Activated T-cell treated with anti-CD3 and anti-CD28 coated beads, Interleukin-2, amount 50 U/mL, for 24 hours (primary cell): ENCODE data around the gene CLASP1.
"Not testable (repeated sequence)": the region's sequence is repeated elsewhere in the genome, so short reads cannot be mapped to it uniquely, and the experiment has no call there.

Experiments used
- DNase-seq: peaks from one replicate; pipeline ENCODE4 v3.0.0-alpha.2; 2020
- H3K27ac Mint-ChIP-seq: 2 replicates; pipeline ENCODE4 v1.8.0; 2020; ENCODE audit warnings: mild to moderate bottlenecking, mixed read lengths
- H3K27me3 Mint-ChIP-seq: 2 replicates; pipeline ENCODE4 v1.8.0; 2020; ENCODE audit warnings: mixed read lengths
- H3K36me3 Mint-ChIP-seq: 2 replicates; pipeline ENCODE4 v1.8.0; 2020; ENCODE audit warnings: low read depth, mixed read lengths
- H3K4me1 Mint-ChIP-seq: 2 replicates; pipeline ENCODE4 v1.8.0; 2020; ENCODE audit warnings: low read depth, mixed read lengths
- H3K4me3 Mint-ChIP-seq: 2 replicates; pipeline ENCODE4 v1.8.0; 2020; ENCODE audit warnings: mild to moderate bottlenecking, moderate library complexity, mixed read lengths
- H3K9me3 Mint-ChIP-seq: 2 replicates; pipeline ENCODE4 v1.8.0; 2020; ENCODE audit warnings: mixed read lengths

Gene CLASP1

DNA sequence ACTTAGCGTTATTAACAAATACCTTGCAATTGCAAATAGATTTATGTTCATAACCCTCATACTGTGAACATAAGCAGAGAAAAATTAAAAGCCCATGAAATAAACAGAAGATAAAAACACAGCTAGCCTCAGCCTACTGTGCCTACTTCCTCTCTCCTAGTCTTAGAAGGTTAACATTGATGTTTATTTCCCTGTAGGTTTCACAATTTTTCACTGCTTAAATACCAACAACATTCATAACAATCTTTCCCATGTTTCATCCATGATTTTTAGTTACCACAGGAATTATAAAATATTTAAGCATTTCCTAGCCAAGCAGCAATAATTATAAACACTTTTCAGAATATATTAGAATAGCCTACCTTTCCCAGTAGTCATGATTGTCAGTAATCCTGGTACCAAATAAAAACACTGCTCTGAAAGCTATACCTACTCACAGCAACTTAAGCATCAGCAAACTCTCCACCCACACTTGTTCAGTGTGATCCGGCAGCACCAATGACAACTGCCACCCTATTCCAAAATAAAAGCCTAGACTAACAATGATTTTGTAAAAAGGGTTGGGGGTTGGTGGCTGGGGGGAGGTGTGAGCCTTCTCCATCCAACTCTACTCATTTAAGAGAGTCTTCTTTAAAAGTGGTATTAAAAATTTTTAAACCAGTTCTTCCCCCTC lies 159.2 kb downstream of the CLASP1 start:
- no peak for DNase-seq
- Mint-ChIP-seq H3K4me3 (no peak overlapping the region), H3K9me3 (no peaks in the 10 kb centered on the region), H3K4me1 (peaks cover 50% of the 10 kb centered on the region), H3K27ac (no peak overlapping the region), H3K36me3 (peaks cover 47% of the 10 kb centered on the region), H3K27me3 (no peaks in the 10 kb centered on the region)

DNA sequence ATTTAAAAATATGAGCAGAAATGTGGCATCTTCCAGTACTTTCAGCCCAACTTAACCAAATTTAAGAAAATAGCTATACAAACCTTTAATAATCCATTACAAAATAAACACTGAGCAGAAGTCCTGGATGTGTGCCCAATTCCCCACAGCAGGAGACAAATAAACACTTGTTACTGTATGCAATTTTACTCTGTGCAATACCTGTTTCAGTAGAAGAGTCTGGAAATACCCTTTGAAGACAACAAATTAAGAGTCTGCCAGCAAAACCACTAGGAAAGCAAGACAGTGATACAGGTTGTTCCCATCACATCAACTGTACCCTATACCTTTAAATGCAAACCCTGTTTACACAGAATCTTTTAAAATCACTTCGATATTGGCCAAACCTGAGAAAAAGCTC lies 160.0 kb downstream of the CLASP1 start:
- H3K9me3 Mint-ChIP-seq, result no peaks in the 10 kb centered on the region
- no peaks in the 10 kb centered on the region for H3K27me3 Mint-ChIP-seq

DNA sequence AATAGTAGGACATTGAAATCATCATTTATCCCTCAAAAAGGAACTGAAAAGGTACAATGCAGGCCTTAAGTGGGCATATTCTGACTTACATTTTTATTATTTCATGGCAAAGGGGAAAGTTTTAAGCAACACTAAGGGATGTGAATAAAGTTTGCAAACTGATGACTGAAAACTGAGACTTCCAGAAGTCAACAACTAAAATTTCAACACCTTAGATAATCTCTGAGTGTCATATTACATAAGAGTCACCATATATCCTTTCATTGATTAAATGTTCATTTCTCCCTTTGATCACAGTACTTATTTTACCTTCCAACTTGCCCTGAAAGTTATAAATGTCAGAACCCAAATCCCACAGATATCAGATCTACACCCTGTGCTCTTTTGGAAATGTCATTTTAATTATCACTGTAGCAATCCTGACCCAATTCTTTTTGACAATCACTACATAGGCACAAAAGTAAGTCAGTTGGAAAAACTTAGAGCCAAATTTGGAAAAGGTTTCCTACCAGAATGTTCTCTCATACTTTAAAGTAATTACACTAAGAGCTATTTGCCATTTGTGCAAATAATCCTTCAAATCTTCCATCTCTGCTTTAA lies 163.0 kb downstream of the CLASP1 start:
- Mint-ChIP-seq H3K9me3 (no peaks in the 10 kb centered on the region), H3K27ac (no peak overlapping the region), H3K4me1 (peaks cover 38% of the 10 kb centered on the region), H3K27me3 (no peaks in the 10 kb centered on the region), H3K4me3 (no peak overlapping the region), H3K36me3 (peaks cover 41% of the 10 kb centered on the region)
- no peak for DNase-seq

More for the DNA sequence above, 160.0 kb downstream of the CLASP1 start:
- peaks cover 48% of the 10 kb centered on the region for H3K36me3 Mint-ChIP-seq
- H3K4me3 Mint-ChIP-seq, result no peak overlapping the region
- peaks cover 56% of the 10 kb centered on the region for H3K4me1 Mint-ChIP-seq
- no peak overlapping the region for H3K27ac Mint-ChIP-seq
- DNase-seq, result no peak

DNA sequence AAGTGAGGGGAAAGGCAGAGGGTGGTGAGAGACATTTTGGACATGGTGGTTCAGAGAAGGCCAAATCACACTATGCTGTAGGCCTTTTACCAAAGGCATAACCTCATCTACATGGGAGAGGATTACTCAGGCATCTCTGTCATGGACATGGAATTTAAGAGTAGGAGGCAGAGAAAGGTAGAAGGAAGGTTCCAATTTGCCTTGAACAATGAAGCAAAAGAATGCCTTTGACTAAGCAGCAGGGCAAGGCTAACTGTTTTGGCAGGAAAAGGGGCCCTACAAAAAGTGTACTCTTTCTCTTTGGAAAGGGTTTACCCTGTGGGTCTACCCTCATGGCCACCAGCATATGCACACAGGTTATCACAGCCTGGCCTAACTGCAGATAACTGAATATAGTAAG lies 164.2 kb downstream of the CLASP1 start:
- peaks cover 34% of the 10 kb centered on the region for H3K4me1 Mint-ChIP-seq
- H3K36me3 Mint-ChIP-seq, result peaks cover 50% of the 10 kb centered on the region
- no peaks in the 10 kb centered on the region for H3K9me3 Mint-ChIP-seq
- H3K27ac Mint-ChIP-seq, result peak overlapping the region; percentile 16
- no peaks in the 10 kb centered on the region for H3K27me3 Mint-ChIP-seq
- no peak for DNase-seq
- no peak overlapping the region for H3K4me3 Mint-ChIP-seq

DNA sequence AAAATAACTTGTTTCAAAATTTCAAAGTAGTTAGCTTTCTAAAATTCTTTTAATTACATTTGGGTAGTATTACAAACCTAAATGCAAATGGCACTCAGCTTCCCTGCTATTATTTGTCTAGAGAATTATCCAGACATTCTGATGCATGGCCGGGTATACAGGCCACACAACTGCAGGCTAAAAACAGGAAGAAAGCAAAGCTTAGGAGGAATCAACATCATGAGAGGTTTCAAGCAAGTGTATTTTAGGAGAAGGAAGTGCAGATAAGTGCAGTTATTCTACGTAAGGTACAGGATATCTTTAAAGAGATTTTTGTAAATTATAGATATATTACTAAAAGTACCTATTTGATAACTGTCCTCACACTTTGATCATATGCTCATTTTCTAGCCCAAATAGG lies 165.4 kb downstream of the CLASP1 start:
- H3K4me1 Mint-ChIP-seq, result peaks cover 29% of the 10 kb centered on the region
- peaks cover 47% of the 10 kb centered on the region for H3K36me3 Mint-ChIP-seq
- H3K27me3 Mint-ChIP-seq, result no peaks in the 10 kb centered on the region
- H3K9me3 Mint-ChIP-seq, result no peaks in the 10 kb centered on the region
- no peak for DNase-seq
- H3K4me3 Mint-ChIP-seq, result no peak overlapping the region
- peak overlapping the region; percentile 26 for H3K27ac Mint-ChIP-seq

DNA sequence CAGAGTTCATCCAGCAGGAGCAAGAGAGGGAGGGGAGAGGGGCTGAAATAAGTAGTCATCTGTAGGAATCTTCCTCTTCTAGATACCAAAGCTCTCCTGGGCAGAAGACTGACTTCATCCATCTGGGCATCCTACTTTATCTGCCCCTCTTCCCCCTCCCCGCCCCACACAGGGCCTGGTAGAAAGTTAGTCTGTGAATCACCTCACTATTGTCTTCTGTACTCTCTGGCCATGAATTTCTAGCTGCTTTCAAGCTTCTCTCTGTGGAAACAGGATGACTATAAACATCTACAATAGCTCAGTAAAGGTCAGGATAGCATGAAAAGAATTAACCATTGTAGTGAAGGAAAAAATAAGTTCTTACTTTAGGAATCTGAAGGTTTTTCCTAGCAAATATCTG lies 166.2 kb downstream of the CLASP1 start:
- no peak overlapping the region for H3K27ac Mint-ChIP-seq
- DNase-seq, result no peak
- H3K4me1 Mint-ChIP-seq, result peaks cover 29% of the 10 kb centered on the region

DNA sequence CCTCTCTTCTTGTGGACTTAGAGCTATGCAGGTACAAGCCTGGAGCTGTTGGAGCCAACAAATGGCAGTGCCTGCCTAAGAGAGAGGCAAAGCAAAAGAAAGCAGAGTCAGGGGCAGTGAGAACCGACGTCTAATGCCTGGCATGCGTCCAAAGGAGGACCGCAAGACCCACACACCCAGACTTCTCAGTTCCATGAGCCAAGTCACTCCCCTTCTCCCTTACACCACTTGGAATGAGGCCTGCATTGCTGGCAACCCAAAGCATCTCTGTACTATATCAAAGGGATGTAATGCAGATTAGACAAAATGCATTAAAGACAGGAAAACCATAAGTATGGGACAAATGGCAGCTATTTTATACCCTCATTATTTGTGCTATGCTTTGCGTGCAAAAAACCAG lies 168.4 kb downstream of the CLASP1 start:
- H3K4me1 Mint-ChIP-seq, result peaks cover 40% of the 10 kb centered on the region
- no peaks in the 10 kb centered on the region for H3K27me3 Mint-ChIP-seq
- no peak overlapping the region for H3K4me3 Mint-ChIP-seq
- peak overlapping the region; percentile 44 for H3K27ac Mint-ChIP-seq
- H3K9me3 Mint-ChIP-seq, result no peaks in the 10 kb centered on the region
- DNase-seq, result no peak
- H3K36me3 Mint-ChIP-seq, result peaks cover 45% of the 10 kb centered on the region

More for the DNA sequence above, 166.2 kb downstream of the CLASP1 start:
- Mint-ChIP-seq H3K9me3 (no peaks in the 10 kb centered on the region), H3K27me3 (no peaks in the 10 kb centered on the region), H3K4me3 (no peak overlapping the region), H3K36me3 (peaks cover 44% of the 10 kb centered on the region)

DNA sequence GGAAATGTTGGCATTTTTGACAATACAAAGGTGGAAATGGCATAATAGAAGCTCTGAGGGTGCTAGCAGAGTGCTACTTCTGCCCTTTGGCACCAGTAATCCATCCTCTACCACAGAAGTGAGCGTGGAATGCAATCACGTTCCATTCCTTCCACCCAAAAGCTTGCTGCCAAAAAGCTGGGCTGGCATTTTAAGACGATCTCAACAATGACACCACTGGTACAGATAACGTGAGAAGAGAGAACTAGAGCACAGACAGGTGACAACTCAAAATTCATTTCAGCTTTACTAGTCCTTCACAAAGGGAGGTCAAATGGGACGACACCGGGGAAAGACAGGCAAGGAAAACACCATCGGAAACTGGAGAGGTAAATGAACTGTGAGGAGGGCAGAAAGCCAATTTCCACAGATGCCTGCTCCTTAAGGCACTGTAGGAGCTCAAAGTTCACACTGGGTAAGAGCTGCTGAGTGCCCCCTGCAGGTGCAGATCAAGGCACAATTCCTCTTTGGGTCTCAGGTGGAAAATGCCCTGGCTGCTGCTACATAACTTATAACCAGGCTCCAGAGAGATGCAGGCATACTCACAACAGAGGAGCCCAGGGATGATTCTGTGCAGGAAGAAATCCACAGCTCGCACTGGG lies 169.3 kb downstream of the CLASP1 start:
- Mint-ChIP-seq H3K4me3 (no peak overlapping the region), H3K4me1 (peaks cover 41% of the 10 kb centered on the region), H3K36me3 (peaks cover 45% of the 10 kb centered on the region), H3K27ac (no peak overlapping the region), H3K9me3 (no peaks in the 10 kb centered on the region), H3K27me3 (no peaks in the 10 kb centered on the region)
- no peak for DNase-seq

DNA sequence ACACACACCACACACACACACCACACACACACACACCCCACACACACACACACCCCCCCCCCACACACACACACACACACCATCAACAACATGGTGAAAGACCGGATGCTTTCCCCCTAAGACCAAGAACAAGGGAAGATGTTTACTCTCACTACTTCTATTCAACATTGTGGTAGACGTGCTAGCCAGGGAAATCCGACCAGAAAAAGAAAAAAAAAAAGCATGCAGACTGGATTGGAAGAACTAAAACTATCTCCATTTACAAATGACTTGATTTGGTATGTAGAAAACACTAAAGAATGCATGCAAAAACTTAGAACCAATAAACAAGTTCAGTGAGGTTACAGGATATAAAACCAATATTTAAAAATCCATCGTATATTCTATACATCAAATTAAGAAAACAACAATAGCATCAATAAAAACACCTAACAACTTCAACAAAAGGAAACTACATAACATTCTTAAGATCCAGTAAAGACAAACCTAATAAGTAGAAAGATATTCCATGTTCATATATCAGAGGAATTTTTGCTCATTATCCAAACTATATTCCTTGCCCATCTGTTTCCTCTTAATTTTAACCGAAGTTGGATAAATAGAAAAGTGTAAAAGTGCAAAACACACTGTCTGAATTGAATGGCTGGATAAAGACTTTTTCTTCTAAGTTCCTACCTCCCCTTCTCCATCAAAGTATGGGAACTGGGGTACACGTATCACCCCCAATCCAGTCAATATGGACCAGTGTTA lies 170.1 kb downstream of the CLASP1 start:
- Mint-ChIP-seq H3K36me3 (peaks cover 38% of the 10 kb centered on the region), H3K4me1 (peaks cover 37% of the 10 kb centered on the region), H3K27ac (peak overlapping the region; percentile 72), H3K27me3 (no peaks in the 10 kb centered on the region), H3K4me3 (no peak overlapping the region), H3K9me3 (no peaks in the 10 kb centered on the region)
- no peak for DNase-seq

DNA sequence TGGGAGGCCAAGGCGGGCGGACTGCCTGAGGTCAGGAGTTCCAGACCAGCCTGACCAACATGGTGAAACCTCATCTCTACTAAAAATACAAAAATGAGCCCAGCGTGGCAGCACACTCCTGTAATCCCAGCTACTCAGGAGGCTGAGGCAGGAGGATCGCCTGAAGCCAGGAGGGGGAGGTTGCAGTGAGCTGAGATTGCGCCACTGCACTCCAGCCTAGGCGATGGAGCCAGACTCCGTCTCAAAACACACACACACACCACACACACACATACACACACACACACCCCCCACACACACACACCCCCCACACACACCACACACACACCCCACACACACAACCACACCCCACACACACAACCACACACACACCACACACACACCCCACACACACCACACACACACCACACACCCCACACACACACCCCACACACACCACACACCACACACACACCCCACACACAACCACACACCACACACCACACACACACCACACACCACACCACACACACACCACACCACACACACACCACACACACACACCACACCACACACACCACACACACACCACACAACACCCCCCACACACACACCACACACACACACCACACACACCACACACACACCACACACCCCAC lies 170.8 kb downstream of the CLASP1 start:
- DNase-seq, H3K27me3 Mint-ChIP-seq, H3K4me3 Mint-ChIP-seq, H3K9me3 Mint-ChIP-seq: not testable (repeated sequence)
- Mint-ChIP-seq H3K4me1 (peaks cover 42% of the 10 kb centered on the region), H3K27ac (peak overlapping the region; percentile 22), H3K36me3 (peaks cover 41% of the 10 kb centered on the region)

DNA sequence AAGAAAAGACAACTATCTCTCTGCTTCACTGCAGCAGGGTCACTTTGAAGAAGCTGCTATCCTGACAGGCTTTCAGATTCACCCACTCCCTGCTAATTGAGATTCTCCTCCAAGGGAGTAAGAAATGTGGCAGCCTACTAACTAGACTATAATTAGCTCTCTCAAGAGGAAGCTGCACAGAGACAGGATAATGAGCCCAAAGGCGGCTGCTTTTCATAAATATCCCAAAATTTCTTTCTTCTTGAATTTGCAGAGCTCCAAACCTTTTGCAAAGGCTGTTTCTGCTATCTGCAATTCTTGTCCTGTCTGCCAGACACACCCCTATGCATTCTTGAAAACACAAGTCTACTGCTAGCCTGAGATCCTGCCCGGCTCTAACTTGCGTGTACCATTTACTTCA lies 172.6 kb downstream of the CLASP1 start:
- DNase-seq, result no peak
- Mint-ChIP-seq H3K4me3 (no peak overlapping the region), H3K9me3 (no peaks in the 10 kb centered on the region), H3K27me3 (no peaks in the 10 kb centered on the region), H3K36me3 (peaks cover 39% of the 10 kb centered on the region), H3K4me1 (peaks cover 53% of the 10 kb centered on the region), H3K27ac (no peak overlapping the region)

DNA sequence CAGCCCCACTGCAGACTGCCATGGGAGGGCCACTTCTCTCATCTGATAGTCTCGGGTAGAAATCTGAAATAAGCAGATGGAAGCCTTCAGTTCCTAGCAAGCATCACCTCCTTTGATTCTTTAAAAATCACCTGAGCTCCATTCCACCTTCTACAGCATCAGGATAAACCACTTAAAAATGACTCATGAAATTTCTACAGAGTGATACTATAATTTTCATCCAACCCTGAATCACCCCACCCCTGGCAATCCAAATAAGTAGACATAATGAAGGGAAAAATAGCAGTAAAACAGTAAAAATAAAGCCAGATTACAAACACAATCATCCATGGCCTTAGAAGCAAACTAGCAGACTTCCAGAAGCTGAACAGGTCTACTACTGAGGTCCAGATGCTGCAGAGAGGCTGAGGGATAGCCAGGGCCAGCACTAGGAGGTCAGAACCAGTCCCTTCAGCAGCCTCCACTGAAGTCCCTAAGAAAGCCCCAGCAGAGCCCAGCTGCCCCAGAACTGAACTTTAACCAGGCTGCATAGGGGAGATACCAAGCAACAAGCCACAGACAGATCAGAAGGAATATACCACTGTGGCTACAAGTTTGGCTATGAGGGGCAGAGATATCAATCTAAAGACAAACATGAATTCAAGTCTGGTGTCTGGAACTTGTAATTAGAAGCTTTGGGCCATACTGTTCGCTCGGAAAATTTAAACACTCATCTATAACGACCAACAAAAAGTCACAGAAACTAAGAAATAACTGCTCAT lies 173.3 kb downstream of the CLASP1 start:
- no peak overlapping the region for H3K4me3 Mint-ChIP-seq
- H3K36me3 Mint-ChIP-seq, result peaks cover 39% of the 10 kb centered on the region
- peaks cover 52% of the 10 kb centered on the region for H3K4me1 Mint-ChIP-seq
- H3K27me3 Mint-ChIP-seq, result no peaks in the 10 kb centered on the region
- DNase-seq, result no peak
- H3K27ac Mint-ChIP-seq, result peak overlapping the region; percentile 59
- H3K9me3 Mint-ChIP-seq, result no peaks in the 10 kb centered on the region

DNA sequence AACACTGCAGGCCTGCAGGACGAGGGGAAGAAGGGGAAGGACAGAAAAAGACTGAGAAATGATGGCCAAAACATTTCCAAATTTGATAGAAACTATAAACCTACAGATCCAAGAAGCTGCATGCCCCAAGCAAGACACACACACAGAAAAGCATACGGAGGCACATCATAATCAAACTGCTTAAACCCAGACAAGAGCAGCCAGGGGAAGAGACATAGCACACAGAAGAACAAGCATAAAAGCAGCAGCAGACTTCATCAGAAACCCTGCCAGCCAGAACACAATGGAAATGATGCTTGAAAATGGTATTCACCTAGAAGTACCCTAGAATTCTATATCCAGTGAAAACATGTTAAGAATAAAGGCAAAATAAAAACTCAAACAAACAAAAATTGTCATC lies 175.8 kb downstream of the CLASP1 start:
- peaks cover 43% of the 10 kb centered on the region for H3K4me1 Mint-ChIP-seq
- no peak overlapping the region for H3K4me3 Mint-ChIP-seq
- no peak for DNase-seq
- H3K9me3 Mint-ChIP-seq, result no peaks in the 10 kb centered on the region
- peak overlapping the region; percentile 36 for H3K27ac Mint-ChIP-seq
- H3K36me3 Mint-ChIP-seq, result peaks cover 51% of the 10 kb centered on the region
- H3K27me3 Mint-ChIP-seq, result no peaks in the 10 kb centered on the region
